Panc1 (cell line): ENCODE results near the gene RHEX. TPM values are rescaled to one million over a fixed set of nuclear protein-coding genes. Genes with fewer than 3 reads are reported as not detected.

ENCODE experiments used
- ATAC-seq: fragments of 200-7000 bp; cut with Tn5 transposase; 2 replicates; pipeline ENCODE4 v1.9.1; 2020; ENCODE audit warnings: mild to moderate bottlenecking, moderate library complexity
- BruUV-seq: library from RNA; stranded (reverse); fragments of 400-500 nt; replicated peaks from 2 replicates; lab custom pipeline; 2021; lab: Mats Ljungman, UMichigan
- CTCF ChIA-PET: fragments of 300-600 bp; sonication (Branson Sonifier 250); formaldehyde crosslinking; loops from one replicate; lab custom pipeline; 2022; ENCODE audit warnings: antibody characterized with exemption; lab: Charles Lee
- POLR2A ChIA-PET: fragments of 300-600 bp; sonication (Branson Sonifier 250); formaldehyde crosslinking; loops from one replicate; lab custom pipeline; 2022; ENCODE audit warnings: antibody characterized with exemption; lab: Charles Lee
- DNase-seq: peaks from one replicate; pipeline ENCODE4 v3.0.0-alpha.2; 2010; ENCODE audit warnings: low read depth, low spot score
- H3K27ac ChIP-seq: 2 replicates; pipeline ENCODE4 v1.5.1; 2011; ENCODE audit warnings: mild to moderate bottlenecking, low read length, inconsistent platforms
- H3K27me3 ChIP-seq: fragments of 200-500 bp; sonication (Bioruptor generic); 2 replicates; pipeline ENCODE4 v1.6.0; 2014; ENCODE audit warnings: low read length, inconsistent platforms; ENCODE audit not compliant: control insufficient read depth, insufficient read depth
- H3K36me3 ChIP-seq: fragments of 200-500 bp; sonication (Bioruptor generic); 2 replicates; pipeline ENCODE4 v1.5.1; 2014; ENCODE audit warnings: inconsistent platforms, mild to moderate bottlenecking, low read length, moderate library complexity; ENCODE audit not compliant: control insufficient read depth, insufficient read depth
- H3K4me1 ChIP-seq: 2 replicates; pipeline ENCODE4 v1.5.1; 2011; ENCODE audit warnings: inconsistent platforms, mild to moderate bottlenecking, low read length, moderate library complexity; ENCODE audit not compliant: control insufficient read depth, insufficient read depth
- H3K4me3 ChIP-seq, 2 experiments: 2 replicates each; pipeline ENCODE4 v1.5.1; 2011 to 2012; ENCODE audit warnings: low read depth in 2 of 2, low read length in 2 of 2, mild to moderate bottlenecking in 2 of 2, inconsistent platforms in 1 of 2, moderate library complexity in 1 of 2
- H3K9me3 ChIP-seq: fragments of 200-500 bp; sonication (Bioruptor generic); 2 replicates; pipeline ENCODE4 v1.5.1; 2014; ENCODE audit warnings: low read depth, mild to moderate bottlenecking, inconsistent platforms, low read length, moderate library complexity; ENCODE audit not compliant: control insufficient read depth, insufficient read depth
- CTCF ChIP-seq: fragments of 450-650 bp; IDR thresholded peaks from 2 replicates; pipeline ENCODE4 v1.5.1; 2017; ENCODE audit warnings: mild to moderate bottlenecking
- POLR2AphosphoS5 ChIP-seq: IDR thresholded peaks from 2 replicates; pipeline ENCODE4 v1.6.1; 2012; ENCODE audit warnings: mild to moderate bottlenecking, low read depth, low read length, moderate library complexity
- REST ChIP-seq, 2 experiments: IDR thresholded peaks; 2 replicates each; pipeline ENCODE4 v1.6.1; 2011 to 2012; ENCODE audit warnings: low read depth in 2 of 2, control low read depth in 1 of 2, low read length in 1 of 2, mild to moderate bottlenecking in 1 of 2, moderate library complexity in 1 of 2; ENCODE audit not compliant: insufficient read depth in 1 of 2
- SIN3A ChIP-seq: IDR thresholded peaks from 2 replicates; pipeline ENCODE4 v1.6.1; 2012; ENCODE audit warnings: low read depth, mild to moderate bottlenecking, low read length, moderate library complexity, borderline replicate concordance; ENCODE audit not compliant: insufficient read depth
- TCF7L2 ChIP-seq: IDR thresholded peaks from 2 replicates; pipeline ENCODE4 v1.6.1; 2011; ENCODE audit warnings: mild to moderate bottlenecking, low read depth, low read length, inconsistent platforms
- in situ Hi-C: cut with HindIII; loops from 2 replicates; pipeline ENCODE4 v1.10.0; 2016; ENCODE audit warnings: low sequenced_read_pairs, low pct_unique_long_range_greater_than_20kb
- intact Hi-C: fragments of 100-400 bp; cut with micrococcal nuclease; formaldehyde crosslinking; loops from one replicate; pipeline ENCODE4 v1.10.0; 2022; ENCODE audit not compliant: unreplicated experiment
- total RNA-seq: library from RNA; stranded (reverse); gene quantifications from one replicate; pipeline ENCODE4 v1.2.1, GENCODE V29; 2021; ENCODE audit not compliant: unreplicated experiment

Gene RHEX
- total RNA-seq, 1 experiment from 2014 or later, result not detected

GRCh38 chr1:206048582-206048981 is 4.4 kb upstream of the RHEX start:
- BruUV-seq, result no TSS peak
- in situ Hi-C loops, result no loop called here
- intact Hi-C loops, result no loop called here
- TF ChIP-seq SIN3A, result no peak
- TF ChIP-seq TCF7L2, result no peak
- ATAC-seq, result no peak
- POLR2A ChIA-PET, result no interaction called here
- Histone ChIP-seq H3K9me3 (no peaks in the 10 kb centered on the region), H3K4me1 (no peaks in the 10 kb centered on the region), H3K27me3 (peaks cover 2% of the 10 kb centered on the region; the same call in 1 of the 2 replicates), H3K4me3 (no peak overlapping the region), H3K36me3 (no peaks in the 10 kb centered on the region), H3K27ac (no peak overlapping the region)
- no peak for DNase-seq
- CTCF ChIA-PET, result no interaction called here

- ATAC-seq (no peak), DNase-seq (no peak)
- no peak for TF ChIP-seq SIN3A
- TF ChIP-seq TCF7L2, result no peak
- TF ChIP-seq REST (IDR thresholded peaks at IDR 0.05; ENCODE audit: insufficient read depth in 1 of 2, low read depth in 2 of 2, low read length in 1 of 2), result no peak
- no peak for TF ChIP-seq POLR2AphosphoS5
- TF ChIP-seq CTCF, result no peak
- in situ Hi-C loops, result no loop called here
- intact Hi-C loops, result no loop called here
- POLR2A ChIA-PET, result no interaction called here
- no TSS peak for BruUV-seq
- Histone ChIP-seq H3K27me3 (peaks cover 2% of the 10 kb centered on the region; the same call in 1 of the 2 replicates), H3K9me3 (no peaks in the 10 kb centered on the region), H3K36me3 (no peaks in the 10 kb centered on the region), H3K27ac (no peak overlapping the region), H3K4me3 (no peak overlapping the region), H3K4me1 (no peaks in the 10 kb centered on the region)
- CTCF ChIA-PET, result no interaction called here
These were observed 3.7 kb upstream of the RHEX start for GRCh38 chr1:206049293-206049692.

GRCh38 chr1:206049919-206050600 is 2.9 kb upstream of the RHEX start:
- Histone ChIP-seq H3K4me1 (no peaks in the 10 kb centered on the region), H3K4me3 (no peak overlapping the region), H3K27me3 (peaks cover 2% of the 10 kb centered on the region; the same call in 1 of the 2 replicates), H3K36me3 (no peaks in the 10 kb centered on the region), H3K27ac (no peak overlapping the region), H3K9me3 (no peaks in the 10 kb centered on the region)
- TF ChIP-seq REST (IDR thresholded peaks at IDR 0.05; ENCODE audit: insufficient read depth in 1 of 2, low read depth in 2 of 2, low read length in 1 of 2) (no peak), TCF7L2 (no peak), SIN3A (no peak), CTCF (no peak), POLR2AphosphoS5 (no peak)
- ChIA-PET CTCF (no interaction called here), POLR2A (no interaction called here)
- ATAC-seq (no peak), DNase-seq (no peak)
- no TSS peak for BruUV-seq
- intact Hi-C loops, result no loop called here
- in situ Hi-C loops, result no loop called here
